ENCODE results near the gene NRXN3. TPM values are rescaled to one million over a fixed set of nuclear protein-coding genes. Genes with fewer than 3 reads are reported as not detected.

NRXN3 gene
- total RNA-seq, 1 experiment from 2014 or later, result not detected

DNA sequence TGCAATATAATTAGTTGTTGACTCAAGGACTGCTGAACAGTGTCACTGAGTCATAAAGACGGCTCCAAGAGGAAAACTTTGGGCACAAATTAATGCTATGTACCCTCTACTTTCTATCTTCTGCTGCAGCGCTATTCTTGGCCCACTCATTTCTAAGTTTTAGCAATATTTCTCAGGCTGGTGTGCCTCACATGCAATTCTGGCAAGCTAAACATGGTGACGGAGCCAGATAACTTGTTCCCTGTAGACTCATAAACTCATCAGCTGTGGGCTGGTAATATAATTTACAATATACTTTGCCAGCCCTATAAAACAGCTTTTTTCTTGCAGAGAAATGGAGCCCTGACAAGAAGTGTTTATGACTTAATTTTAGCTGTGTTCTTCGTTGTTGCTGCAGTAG lies 615.1 kb downstream of the NRXN3 start:
- ATAC-seq, result no peak
- in situ Hi-C loops (cut with HindIII; ENCODE audit: low pct_unique_long_range_greater_than_20kb, low sequenced_read_pairs) (no loop called here), intact Hi-C loops (cut with micrococcal nuclease; ENCODE audit: unreplicated experiment) (no loop called here)
- POLR2A ChIA-PET, result no interaction called here
- no peak overlapping the region for H3K4me3 ChIP-seq (ENCODE audit: low read depth in 2 of 2, low read length in 2 of 2)
- CTCF ChIA-PET, result no interaction called here
- H3K4me1 ChIP-seq (ENCODE audit: control insufficient read depth, insufficient read depth, low read length), result no peaks in the 10 kb centered on the region
- H3K27ac ChIP-seq (ENCODE audit: low read length), result no peak overlapping the region
- TF ChIP-seq REST (IDR thresholded peaks at IDR 0.05; ENCODE audit: insufficient read depth in 1 of 2, low read depth in 2 of 2, low read length in 1 of 2) (no peak), SIN3A (IDR thresholded peaks at IDR 0.05; ENCODE audit: borderline replicate concordance, insufficient read depth, low read depth, low read length) (no peak), CTCF (IDR thresholded peaks at IDR 0.05) (no peak), POLR2AphosphoS5 (IDR thresholded peaks at IDR 0.05; ENCODE audit: low read depth, low read length) (no peak)
- DNase-seq (ENCODE audit: low read depth, low spot score), result no peak
- H3K36me3 ChIP-seq (ENCODE audit: control insufficient read depth, insufficient read depth, low read length), result no peaks in the 10 kb centered on the region
- H3K27me3 ChIP-seq (ENCODE audit: control insufficient read depth, insufficient read depth, low read length), result no peaks in the 10 kb centered on the region
- H3K9me3 ChIP-seq (ENCODE audit: control insufficient read depth, insufficient read depth, low read depth, low read length), result no peaks in the 10 kb centered on the region
- no TSS peak for BruUV-seq (replicated peaks)

DNA sequence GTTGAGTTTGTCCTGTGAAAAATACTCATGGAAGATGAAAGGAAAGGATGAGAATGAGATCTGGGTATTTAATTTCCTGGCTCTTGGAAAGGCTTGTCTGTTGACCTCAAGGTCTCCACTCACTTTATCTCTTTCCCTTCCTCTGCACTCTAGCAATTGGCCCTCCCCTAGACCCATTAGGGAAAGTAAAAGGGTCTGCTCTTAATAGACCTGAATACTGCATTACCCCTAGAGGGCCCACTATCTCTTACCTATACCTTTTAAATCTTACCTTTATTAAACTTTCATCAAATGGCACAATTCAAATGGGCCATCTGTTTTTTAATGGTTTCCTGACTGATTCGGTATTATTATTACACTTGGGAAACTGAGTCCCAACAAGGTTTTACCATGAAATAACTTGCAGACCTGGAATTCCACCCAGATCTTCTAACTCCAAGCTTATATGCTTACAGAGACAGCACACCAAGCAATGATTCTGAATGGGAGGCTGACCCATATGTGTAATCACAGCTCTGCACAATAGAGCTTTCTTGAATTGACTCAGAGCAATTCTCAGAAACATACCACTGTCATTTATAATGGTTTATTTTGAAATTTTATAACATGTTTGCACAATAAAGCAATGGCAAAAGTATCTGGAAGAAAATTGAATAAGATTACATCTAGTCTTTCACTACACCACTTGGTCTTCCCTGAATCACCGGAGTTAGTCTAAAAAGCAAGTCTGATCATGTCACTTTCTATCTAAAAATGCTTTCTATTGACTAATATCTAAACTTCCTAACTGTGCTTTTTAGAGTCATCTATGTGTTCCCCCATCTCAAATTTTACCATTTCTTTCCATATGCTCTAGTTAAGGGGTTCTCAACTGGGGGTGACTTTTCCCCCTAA lies 618.5 kb downstream of the NRXN3 start:
- H3K9me3 ChIP-seq (ENCODE audit: control insufficient read depth, insufficient read depth, low read depth, low read length), result no peaks in the 10 kb centered on the region
- H3K36me3 ChIP-seq (ENCODE audit: control insufficient read depth, insufficient read depth, low read length), result no peaks in the 10 kb centered on the region
- in situ Hi-C loops (cut with HindIII; ENCODE audit: low pct_unique_long_range_greater_than_20kb, low sequenced_read_pairs), result no loop called here
- ChIA-PET POLR2A (no interaction called here), CTCF (no interaction called here)
- no peak for DNase-seq (ENCODE audit: low read depth, low spot score)
- BruUV-seq (replicated peaks), result no TSS peak
- ATAC-seq, result no peak
- H3K4me1 ChIP-seq (ENCODE audit: control insufficient read depth, insufficient read depth, low read length), result no peaks in the 10 kb centered on the region
- no peaks in the 10 kb centered on the region for H3K27me3 ChIP-seq (ENCODE audit: control insufficient read depth, insufficient read depth, low read length)
- H3K27ac ChIP-seq (ENCODE audit: low read length), result no peak overlapping the region
- TF ChIP-seq SIN3A (IDR thresholded peaks at IDR 0.05; ENCODE audit: borderline replicate concordance, insufficient read depth, low read depth, low read length) (no peak), POLR2AphosphoS5 (IDR thresholded peaks at IDR 0.05; ENCODE audit: low read depth, low read length) (no peak), REST (IDR thresholded peaks at IDR 0.05; ENCODE audit: insufficient read depth in 1 of 2, low read depth in 2 of 2, low read length in 1 of 2) (no peak), TCF7L2 (IDR thresholded peaks at IDR 0.05; ENCODE audit: low read depth, low read length) (no peak), CTCF (IDR thresholded peaks at IDR 0.05) (no peak)
- intact Hi-C loops (cut with micrococcal nuclease; ENCODE audit: unreplicated experiment), result no loop called here
- H3K4me3 ChIP-seq (ENCODE audit: low read depth in 2 of 2, low read length in 2 of 2), result no peak overlapping the region

All from Panc1 (cell line).